HG03159 (cell line): ENCODE data around the gene C19orf81.

Source experiments
- ATAC-seq: cut with Tn5 transposase; IDR thresholded peaks from one replicate; pipeline ENCODE4 v1.9.1; 2021; ENCODE audit warnings: mild to moderate bottlenecking, moderate library complexity; ENCODE audit not compliant: unreplicated experiment

C19orf81 gene

GRCh38 chr19:50657712-50658440 is 8.6 kb downstream of the C19orf81 start:
- ATAC-seq = no peak

GRCh38 chr19:50658441-50659317 is 9.4 kb downstream of the C19orf81 start:
- ATAC-seq = no peak

- ATAC-seq = no peak
Measured at GRCh38 chr19:50659318-50660087, 10.3 kb downstream of the C19orf81 start.

GRCh38 chr19:50660088-50660366 is 10.8 kb downstream of the C19orf81 start:
- ATAC-seq = no peak

- no peak for ATAC-seq
Measured at GRCh38 chr19:50661023-50661422, 11.8 kb downstream of the C19orf81 start.

- no peak for ATAC-seq
Measured at GRCh38 chr19:50661766-50662650, 12.8 kb downstream of the C19orf81 start.

- ATAC-seq = no peak
Measured at GRCh38 chr19:50662651-50663481, 13.6 kb downstream of the C19orf81 start.

- no peak for ATAC-seq
Measured at GRCh38 chr19:50663482-50663790, 14.2 kb downstream of the C19orf81 start.

- ATAC-seq = no peak
Measured at GRCh38 chr19:50664204-50664603, 15.0 kb downstream of the C19orf81 start.

- no peak for ATAC-seq
Measured at GRCh38 chr19:50666346-50667176, 17.3 kb downstream of the C19orf81 start.

- no peak for ATAC-seq
Measured at GRCh38 chr19:50667177-50667758, 18.0 kb downstream of the C19orf81 start.

- ATAC-seq = no peak
Measured at GRCh38 chr19:50667759-50668231, 18.6 kb downstream of the C19orf81 start.

GRCh38 chr19:50668416-50668815 is 19.2 kb downstream of the C19orf81 start:
- no peak for ATAC-seq

GRCh38 chr19:50668879-50669278 is 19.6 kb downstream of the C19orf81 start:
- ATAC-seq = no peak

- no peak for ATAC-seq
Measured at GRCh38 chr19:50669302-50670101, 20.3 kb downstream of the C19orf81 start.

- no peak for ATAC-seq
Measured at GRCh38 chr19:50670102-50670380, 20.8 kb downstream of the C19orf81 start.

GRCh38 chr19:50673118-50673517 is 23.9 kb downstream of the C19orf81 start:
- no peak for ATAC-seq

GRCh38 chr19:50676625-50677197 is 27.5 kb downstream of the C19orf81 start:
- ATAC-seq = no peak
